Measurements from ENCODE around the gene PSMB5. TPM values are rescaled to one million over a fixed set of nuclear protein-coding genes. Genes with fewer than 3 reads are reported as not detected.

Gene PSMB5
- total RNA-seq, 1 donor from 2014 or later: 289 TPM

GRCh38 chr14:22978487-22978837, 56.2 kb downstream of the PSMB5 start:
- TF ChIP-seq CTCF (IDR thresholded peaks at IDR 0.05; ENCODE audit: partially characterized antibody, unreplicated experiment): no peak
- no peak overlapping the region for H3K27ac Mint-ChIP-seq (ENCODE audit: unreplicated experiment)
- H3K36me3 Mint-ChIP-seq (ENCODE audit: unreplicated experiment): no peaks in the 10 kb centered on the region
- no peak overlapping the region for H3K4me3 Mint-ChIP-seq (ENCODE audit: unreplicated experiment)
- peaks cover 4% of the 10 kb centered on the region for H3K9me3 Mint-ChIP-seq (ENCODE audit: unreplicated experiment)
- peaks cover 14% of the 10 kb centered on the region for H3K27me3 Mint-ChIP-seq (ENCODE audit: unreplicated experiment)
- no peak for DNase-seq
- H3K4me1 Mint-ChIP-seq (ENCODE audit: low read depth, unreplicated experiment): peaks cover 18% of the 10 kb centered on the region

GRCh38 chr14:22977684-22978486, 56.8 kb downstream of the PSMB5 start:
- Mint-ChIP-seq H3K4me3 (ENCODE audit: unreplicated experiment) (no peak overlapping the region), H3K36me3 (ENCODE audit: unreplicated experiment) (no peaks in the 10 kb centered on the region), H3K27ac (ENCODE audit: unreplicated experiment) (no peak overlapping the region), H3K27me3 (ENCODE audit: unreplicated experiment) (peaks cover 14% of the 10 kb centered on the region), H3K4me1 (ENCODE audit: low read depth, unreplicated experiment) (peaks cover 18% of the 10 kb centered on the region), H3K9me3 (ENCODE audit: unreplicated experiment) (peaks cover 4% of the 10 kb centered on the region)
- no peak for TF ChIP-seq CTCF (IDR thresholded peaks at IDR 0.05; ENCODE audit: partially characterized antibody, unreplicated experiment)
- DNase-seq: peak; percentile 33

GRCh38 chr14:22977434-22977683, 57.3 kb downstream of the PSMB5 start:
- Mint-ChIP-seq H3K4me3 (ENCODE audit: unreplicated experiment) (no peak overlapping the region), H3K4me1 (ENCODE audit: low read depth, unreplicated experiment) (peaks cover 18% of the 10 kb centered on the region), H3K36me3 (ENCODE audit: unreplicated experiment) (no peaks in the 10 kb centered on the region), H3K27me3 (ENCODE audit: unreplicated experiment) (peaks cover 14% of the 10 kb centered on the region), H3K9me3 (ENCODE audit: unreplicated experiment) (peaks cover 4% of the 10 kb centered on the region), H3K27ac (ENCODE audit: unreplicated experiment) (no peak overlapping the region)
- no peak for TF ChIP-seq CTCF (IDR thresholded peaks at IDR 0.05; ENCODE audit: partially characterized antibody, unreplicated experiment)
- DNase-seq: no peak

- no peaks in the 10 kb centered on the region for H3K36me3 Mint-ChIP-seq (ENCODE audit: unreplicated experiment)
- H3K4me1 Mint-ChIP-seq (ENCODE audit: low read depth, unreplicated experiment): peaks cover 18% of the 10 kb centered on the region
- no peak for DNase-seq
- H3K9me3 Mint-ChIP-seq (ENCODE audit: unreplicated experiment): peaks cover 4% of the 10 kb centered on the region
- H3K4me3 Mint-ChIP-seq (ENCODE audit: unreplicated experiment): no peak overlapping the region
- no peak for TF ChIP-seq CTCF (IDR thresholded peaks at IDR 0.05; ENCODE audit: partially characterized antibody, unreplicated experiment)
- no peak overlapping the region for H3K27ac Mint-ChIP-seq (ENCODE audit: unreplicated experiment)
- H3K27me3 Mint-ChIP-seq (ENCODE audit: unreplicated experiment): peaks cover 13% of the 10 kb centered on the region
Measured at GRCh38 chr14:22976620-22977433, 57.9 kb downstream of the PSMB5 start.

Other genes starting within 250 kb of the PSMB5 start
- 1.7 TPM for gene SLC7A7, start 219.5 kb downstream of the PSMB5 start, total RNA-seq (ENCODE audit: unreplicated experiment)
- 67.9 TPM for gene MRPL52, start 205.0 kb downstream of the PSMB5 start, total RNA-seq (ENCODE audit: unreplicated experiment)
- gene MMP14, start 198.3 kb downstream of the PSMB5 start, total RNA-seq (ENCODE audit: unreplicated experiment): 162 TPM
- gene LRP10, start 163.2 kb downstream of the PSMB5 start, total RNA-seq (ENCODE audit: unreplicated experiment): 15.1 TPM
- 73.2 TPM for gene REM2, start 151.7 kb downstream of the PSMB5 start, total RNA-seq (ENCODE audit: unreplicated experiment)
- gene RBM23, start 115.8 kb downstream of the PSMB5 start, total RNA-seq (ENCODE audit: unreplicated experiment): 70.9 TPM
- gene PRMT5, start 105.5 kb downstream of the PSMB5 start, total RNA-seq (ENCODE audit: unreplicated experiment): 54.6 TPM
- gene HAUS4, start 77.8 kb downstream of the PSMB5 start, total RNA-seq (ENCODE audit: unreplicated experiment): 9.7 TPM
- 0.34 TPM for gene AJUBA, start 52.3 kb downstream of the PSMB5 start, total RNA-seq (ENCODE audit: unreplicated experiment)
- 12.1 TPM for gene C14orf93, start 24.8 kb downstream of the PSMB5 start, total RNA-seq (ENCODE audit: unreplicated experiment)
- not detected for gene PSMB11, start 7.3 kb upstream of the PSMB5 start, total RNA-seq (ENCODE audit: unreplicated experiment)
- 164 TPM for gene CDH24, start 22.6 kb upstream of the PSMB5 start, total RNA-seq (ENCODE audit: unreplicated experiment)
- gene ACIN1, start 60.2 kb upstream of the PSMB5 start, total RNA-seq (ENCODE audit: unreplicated experiment): 341 TPM
- gene C14orf119, start 60.6 kb upstream of the PSMB5 start, total RNA-seq (ENCODE audit: unreplicated experiment): 40.3 TPM
- not detected for gene CIROP, start 70.1 kb upstream of the PSMB5 start, total RNA-seq (ENCODE audit: unreplicated experiment)
- not detected for gene CEBPE, start 84.4 kb upstream of the PSMB5 start, total RNA-seq (ENCODE audit: unreplicated experiment)
- 7.9 TPM for gene SLC7A8, start 148.8 kb upstream of the PSMB5 start, total RNA-seq (ENCODE audit: unreplicated experiment)
- gene RNF212B, start 203.0 kb upstream of the PSMB5 start, total RNA-seq (ENCODE audit: unreplicated experiment): not detected